Measurements from ENCODE around the gene SERPINA7.

DNA sequence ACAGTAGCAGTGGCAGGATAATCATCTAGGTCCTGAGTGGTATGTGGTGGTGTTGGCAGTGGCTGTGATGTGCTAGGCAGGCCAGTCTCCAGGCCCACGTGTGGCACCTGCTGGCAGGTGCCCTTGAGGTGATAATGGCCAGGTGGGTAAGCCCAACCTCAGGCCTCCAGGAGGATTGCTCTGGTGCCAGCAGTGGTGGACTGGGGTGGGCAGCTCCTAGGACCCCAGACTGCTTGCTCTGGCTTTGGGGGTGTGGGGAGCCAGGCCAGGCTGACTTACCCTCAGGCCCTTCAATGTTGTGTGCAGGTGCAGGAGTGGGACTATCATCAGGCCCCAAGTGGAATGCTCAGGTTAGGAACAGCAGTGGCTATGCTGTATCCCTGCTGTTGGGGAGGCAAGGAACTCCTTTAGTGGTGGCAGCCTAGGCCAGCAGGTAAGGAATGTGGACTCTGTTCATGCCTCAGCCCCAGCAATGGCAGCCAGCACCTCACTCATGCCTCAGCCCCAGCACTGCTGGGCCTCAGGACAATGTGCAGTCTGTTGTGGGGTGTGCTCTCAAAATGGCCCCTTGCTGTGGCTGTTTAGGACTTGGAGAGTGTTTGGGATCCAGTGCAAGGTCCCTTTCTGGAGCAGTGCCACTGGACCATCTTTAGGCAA, 24.3 kb downstream of the SERPINA7 start:
- TF ChIP-seq MXD4 (CRISPR knock-in tag; IDR thresholded peaks at IDR 0.05) (no peak), ESRRA (CRISPR knock-in tag; IDR thresholded peaks at IDR 0.05; ENCODE audit: low read depth) (no peak), CC2D1A (CRISPR knock-in tag; IDR thresholded peaks at IDR 0.05) (no peak), SRF (IDR thresholded peaks at IDR 0.05; ENCODE audit: low read depth, low read length) (no peak), FLYWCH1 (CRISPR knock-in tag; IDR thresholded peaks at IDR 0.05) (no peak), YY1 (IDR thresholded peaks at IDR 0.05; ENCODE audit: insufficient read depth, insufficient replicate concordance, low read depth, low read length) (peak; percentile 31)
- TF ChIP-seq, protein P1, sequence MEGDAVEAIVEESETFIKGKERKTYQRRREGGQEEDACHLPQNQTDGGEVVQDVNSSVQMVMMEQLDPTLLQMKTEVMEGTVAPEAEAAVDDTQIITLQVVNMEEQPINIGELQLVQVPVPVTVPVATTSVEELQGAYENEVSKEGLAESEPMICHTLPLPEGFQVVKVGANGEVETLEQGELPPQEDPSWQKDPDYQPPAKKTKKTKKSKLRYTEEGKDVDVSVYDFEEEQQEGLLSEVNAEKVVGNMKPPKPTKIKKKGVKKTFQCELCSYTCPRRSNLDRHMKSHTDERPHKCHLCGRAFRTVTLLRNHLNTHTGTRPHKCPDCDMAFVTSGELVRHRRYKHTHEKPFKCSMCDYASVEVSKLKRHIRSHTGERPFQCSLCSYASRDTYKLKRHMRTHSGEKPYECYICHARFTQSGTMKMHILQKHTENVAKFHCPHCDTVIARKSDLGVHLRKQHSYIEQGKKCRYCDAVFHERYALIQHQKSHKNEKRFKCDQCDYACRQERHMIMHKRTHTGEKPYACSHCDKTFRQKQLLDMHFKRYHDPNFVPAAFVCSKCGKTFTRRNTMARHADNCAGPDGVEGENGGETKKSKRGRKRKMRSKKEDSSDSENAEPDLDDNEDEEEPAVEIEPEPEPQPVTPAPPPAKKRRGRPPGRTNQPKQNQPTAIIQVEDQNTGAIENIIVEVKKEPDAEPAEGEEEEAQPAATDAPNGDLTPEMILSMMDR (CRISPR knock-in tag; IDR thresholded peaks at IDR 0.05) = no peak

Measured in HepG2 (cell line).